Liver (tissue), 3 donors: ENCODE measurements around the gene KRTAP6-1.

Source experiments
- ATF3 ChIP-seq: IDR thresholded peaks from 2 replicates; pipeline ENCODE4 v1.6.1; 2016; ENCODE audit warnings: antibody characterized with exemption
- CTCF ChIP-seq: fragments of 150-350 bp; IDR thresholded peaks from 2 replicates; pipeline ENCODE4 v1.5.1; 2017; ENCODE audit warnings: improper control_type of control experiment, low read depth, low read length; ENCODE audit not compliant: missing input control
- EGR1 ChIP-seq, 2 donors: IDR thresholded peaks; 2 replicates each; pipeline ENCODE4 v1.6.1; 2016 to 2018; ENCODE audit warnings: antibody characterized with exemption in 2 of 2, low read depth in 2 of 2
- FOXA1 ChIP-seq: IDR thresholded peaks from 2 replicates; pipeline ENCODE4 v1.6.1; 2016; ENCODE audit warnings: antibody characterized with exemption
- GABPA ChIP-seq, 2 donors: IDR thresholded peaks in 1 of 2; conservative IDR thresholded peaks in 1 of 2; 2 replicates each; pipeline ENCODE4 v1.6.1; 2016; ENCODE audit warnings: antibody characterized with exemption in 2 of 2, mild to moderate bottlenecking in 1 of 2, moderate library complexity in 1 of 2
- HNF4G ChIP-seq: IDR thresholded peaks from 2 replicates; pipeline ENCODE4 v1.6.1; 2016; ENCODE audit warnings: antibody characterized with exemption
- JUND ChIP-seq, 2 donors: IDR thresholded peaks; 2 replicates each; pipeline ENCODE4 v1.6.1; 2016; ENCODE audit warnings: antibody characterized with exemption in 2 of 2
- MAX ChIP-seq: IDR thresholded peaks from 2 replicates; pipeline ENCODE4 v1.6.1; 2016; ENCODE audit warnings: antibody characterized with exemption
- RAD21 ChIP-seq, 2 donors: IDR thresholded peaks; 2 replicates each; pipeline ENCODE4 v1.6.1; 2016; ENCODE audit warnings: antibody characterized with exemption in 2 of 2, mild to moderate bottlenecking in 2 of 2
- TAF1 ChIP-seq: conservative IDR thresholded peaks from 2 replicates; pipeline ENCODE4 v1.6.1; 2016; ENCODE audit warnings: antibody characterized with exemption, mild to moderate bottlenecking
- YY1 ChIP-seq: IDR thresholded peaks from 2 replicates; pipeline ENCODE4 v1.6.1; 2016; ENCODE audit warnings: antibody characterized with exemption, mild to moderate bottlenecking
- ZBTB33 ChIP-seq: IDR thresholded peaks from 2 replicates; pipeline ENCODE4 v1.6.1; 2016; ENCODE audit warnings: antibody characterized with exemption
- donor health status: healthy.
- donor health status: healthy.

- TF ChIP-seq CTCF: no peak
- no peak for TF ChIP-seq JUND (IDR thresholded peaks at IDR 0.05)
- no peak for TF ChIP-seq TAF1
- TF ChIP-seq GABPA (IDR thresholded peaks at IDR 0.05 in 1 of 2, conservative IDR thresholded peaks at IDR 0.05 in 1 of 2): no peak
- no peak for TF ChIP-seq EGR1 (IDR thresholded peaks at IDR 0.05; ENCODE audit: low read depth in 2 of 2)
- TF ChIP-seq ZBTB33: no peak
- no peak for TF ChIP-seq YY1
- no peak for TF ChIP-seq ATF3
- no peak for TF ChIP-seq FOXA1
- TF ChIP-seq MAX: no peak
- TF ChIP-seq HNF4G: no peak
- TF ChIP-seq RAD21 (IDR thresholded peaks at IDR 0.05): no peak
These were observed 7.8 kb downstream of the KRTAP6-1 start for GRCh38 chr21:30605968-30606367.
